ENCODE results near the gene TUBB6.
A peak's percentile ranks its signal among the peaks of the same experiment; 100 is the strongest.

Gene TUBB6

GRCh38 chr18:12302391-12303147, 5.5 kb upstream of the TUBB6 start:
- H3K36me3 Mint-ChIP-seq (ENCODE audit: low read depth): no peaks in the 10 kb centered on the region
- no peak for DNase-seq
- peaks cover 11% of the 10 kb centered on the region for H3K4me1 Mint-ChIP-seq (ENCODE audit: low read depth)
- H3K4me3 Mint-ChIP-seq: no peak overlapping the region
- peaks cover 50% of the 10 kb centered on the region for H3K27me3 Mint-ChIP-seq
- no peak overlapping the region for H3K27ac Mint-ChIP-seq
- no peaks in the 10 kb centered on the region for H3K9me3 Mint-ChIP-seq

GRCh38 chr18:12304351-12305210, 3.5 kb upstream of the TUBB6 start:
- H3K27ac Mint-ChIP-seq: no peak overlapping the region
- no peaks in the 10 kb centered on the region for H3K36me3 Mint-ChIP-seq (ENCODE audit: low read depth)
- no peak for DNase-seq
- H3K4me1 Mint-ChIP-seq (ENCODE audit: low read depth): peaks cover 14% of the 10 kb centered on the region
- peaks cover 57% of the 10 kb centered on the region for H3K27me3 Mint-ChIP-seq
- H3K9me3 Mint-ChIP-seq: peaks cover under 1% of the 10 kb centered on the region
- H3K4me3 Mint-ChIP-seq: no peak overlapping the region

GRCh38 chr18:12305211-12305610, 2.8 kb upstream of the TUBB6 start:
- H3K27me3 Mint-ChIP-seq: peaks cover 63% of the 10 kb centered on the region
- H3K36me3 Mint-ChIP-seq (ENCODE audit: low read depth): no peaks in the 10 kb centered on the region
- H3K9me3 Mint-ChIP-seq: peaks cover 3% of the 10 kb centered on the region
- no peak overlapping the region for H3K27ac Mint-ChIP-seq
- no peak overlapping the region for H3K4me3 Mint-ChIP-seq
- no peak for DNase-seq
- H3K4me1 Mint-ChIP-seq (ENCODE audit: low read depth): peaks cover 16% of the 10 kb centered on the region

- Mint-ChIP-seq H3K36me3 (ENCODE audit: low read depth) (no peaks in the 10 kb centered on the region), H3K9me3 (peaks cover 6% of the 10 kb centered on the region), H3K27ac (no peak overlapping the region), H3K4me3 (no peak overlapping the region), H3K27me3 (peaks cover 67% of the 10 kb centered on the region), H3K4me1 (ENCODE audit: low read depth) (peaks cover 16% of the 10 kb centered on the region)
- no peak for DNase-seq
Measured at GRCh38 chr18:12305930-12306629, 2.0 kb upstream of the TUBB6 start.

- H3K36me3 Mint-ChIP-seq (ENCODE audit: low read depth): peaks cover 4% of the 10 kb centered on the region
- H3K27ac Mint-ChIP-seq: no peak overlapping the region
- peak overlapping the region; percentile 72 for H3K4me3 Mint-ChIP-seq
- H3K4me1 Mint-ChIP-seq (ENCODE audit: low read depth): peaks cover 16% of the 10 kb centered on the region
- DNase-seq: no peak
- H3K27me3 Mint-ChIP-seq: peaks cover 66% of the 10 kb centered on the region
- peaks cover 12% of the 10 kb centered on the region for H3K9me3 Mint-ChIP-seq
Measured at GRCh38 chr18:12306752-12307700, 1.0 kb upstream of the TUBB6 start.

GRCh38 chr18:12308386-12309100, 502 bp downstream of the TUBB6 start:
- H3K27ac Mint-ChIP-seq: no peak overlapping the region

GRCh38 chr18:12309683-12310198, 1.7 kb downstream of the TUBB6 start:
- no peak overlapping the region for H3K27ac Mint-ChIP-seq
- H3K4me1 Mint-ChIP-seq (ENCODE audit: low read depth): peaks cover 16% of the 10 kb centered on the region
- DNase-seq: no peak
- no peak overlapping the region for H3K4me3 Mint-ChIP-seq
- peaks cover 58% of the 10 kb centered on the region for H3K27me3 Mint-ChIP-seq
- H3K36me3 Mint-ChIP-seq (ENCODE audit: low read depth): peaks cover 4% of the 10 kb centered on the region
- peaks cover 12% of the 10 kb centered on the region for H3K9me3 Mint-ChIP-seq

More at GRCh38 chr18:12308386-12309100, 502 bp downstream of the TUBB6 start:
- Mint-ChIP-seq H3K27me3 (peaks cover 66% of the 10 kb centered on the region), H3K36me3 (ENCODE audit: low read depth) (peaks cover 4% of the 10 kb centered on the region), H3K9me3 (peaks cover 12% of the 10 kb centered on the region), H3K4me1 (ENCODE audit: low read depth) (peaks cover 16% of the 10 kb centered on the region), H3K4me3 (peak overlapping the region; percentile 67)
- peak; percentile 48 for DNase-seq

- H3K4me3 Mint-ChIP-seq: no peak overlapping the region
- peaks cover 48% of the 10 kb centered on the region for H3K27me3 Mint-ChIP-seq
- H3K36me3 Mint-ChIP-seq (ENCODE audit: low read depth): peaks cover 4% of the 10 kb centered on the region
- H3K4me1 Mint-ChIP-seq (ENCODE audit: low read depth): peaks cover 16% of the 10 kb centered on the region
- no peak overlapping the region for H3K27ac Mint-ChIP-seq
- no peak for DNase-seq
- H3K9me3 Mint-ChIP-seq: peaks cover 12% of the 10 kb centered on the region
Measured at GRCh38 chr18:12310762-12311161, 2.7 kb downstream of the TUBB6 start.

GRCh38 chr18:12312976-12313375, 4.9 kb downstream of the TUBB6 start:
- Mint-ChIP-seq H3K4me1 (ENCODE audit: low read depth) (peaks cover 5% of the 10 kb centered on the region), H3K4me3 (no peak overlapping the region), H3K9me3 (peaks cover 12% of the 10 kb centered on the region), H3K27ac (no peak overlapping the region), H3K36me3 (ENCODE audit: low read depth) (peaks cover 4% of the 10 kb centered on the region), H3K27me3 (peaks cover 29% of the 10 kb centered on the region)
- DNase-seq: no peak

GRCh38 chr18:12313530-12314245, 5.6 kb downstream of the TUBB6 start:
- Mint-ChIP-seq H3K27ac (no peak overlapping the region), H3K9me3 (peaks cover 12% of the 10 kb centered on the region), H3K4me1 (ENCODE audit: low read depth) (peaks cover 5% of the 10 kb centered on the region)

GRCh38 chr18:12314591-12315305, 6.7 kb downstream of the TUBB6 start:
- Mint-ChIP-seq H3K4me3 (no peak overlapping the region), H3K27me3 (peaks cover 16% of the 10 kb centered on the region), H3K9me3 (peaks cover 9% of the 10 kb centered on the region), H3K36me3 (ENCODE audit: low read depth) (peaks cover 4% of the 10 kb centered on the region), H3K4me1 (ENCODE audit: low read depth) (peaks cover under 1% of the 10 kb centered on the region), H3K27ac (no peak overlapping the region)
- no peak for DNase-seq

More at GRCh38 chr18:12313530-12314245, 5.6 kb downstream of the TUBB6 start:
- no peak overlapping the region for H3K4me3 Mint-ChIP-seq
- no peak for DNase-seq
- H3K27me3 Mint-ChIP-seq: peaks cover 27% of the 10 kb centered on the region
- H3K36me3 Mint-ChIP-seq (ENCODE audit: low read depth): peaks cover 4% of the 10 kb centered on the region

- Mint-ChIP-seq H3K9me3 (peaks cover 8% of the 10 kb centered on the region), H3K4me3 (no peak overlapping the region), H3K36me3 (ENCODE audit: low read depth) (peaks cover 4% of the 10 kb centered on the region), H3K27ac (no peak overlapping the region), H3K27me3 (peaks cover 11% of the 10 kb centered on the region), H3K4me1 (ENCODE audit: low read depth) (no peaks in the 10 kb centered on the region)
- no peak for DNase-seq
Measured at GRCh38 chr18:12315490-12315889, 7.4 kb downstream of the TUBB6 start.

Data from activated T-cell treated with anti-CD3 and anti-CD28 coated beads, Interleukin-2, amount 50 U/mL, for 24 hours (primary cell).